RWPE2 (cell line): Measurements from ENCODE around the gene LENEP.
A peak's percentile ranks its signal among the peaks of the same experiment; 100 is the strongest.

ENCODE experiments used
- ATAC-seq: fragments of 200-7000 bp; cut with Tn5 transposase; 3 replicates; pipeline ENCODE4 v1.9.1; 2021; ENCODE audit warnings: low read depth
- DNase-seq: peaks from one replicate; pipeline ENCODE4 v3.0.0-alpha.2; 2020; ENCODE audit warnings: low spot score
- H3K27ac ChIP-seq: fragments of 450-650 bp; 2 replicates; pipeline ENCODE4 v1.5.1; 2017; ENCODE audit warnings: mild to moderate bottlenecking; ENCODE audit not compliant: poor library complexity, severe bottlenecking
- H3K27me3 ChIP-seq: fragments of 250-450 bp; sonication (Bioruptor Pico); 2 replicates; pipeline ENCODE4 v1.5.1; 2021; ENCODE audit warnings: mild to moderate bottlenecking, moderate library complexity; ENCODE audit not compliant: insufficient read depth, poor library complexity, severe bottlenecking
- H3K36me3 ChIP-seq: fragments of 250-450 bp; sonication (Bioruptor Pico); 2 replicates; pipeline ENCODE4 v1.5.1; 2020; ENCODE audit warnings: low read depth, mild to moderate bottlenecking, moderate library complexity
- H3K4me1 ChIP-seq: fragments of 250-450 bp; sonication (Bioruptor Pico); 2 replicates; pipeline ENCODE4 v1.5.1; 2021; ENCODE audit warnings: mild to moderate bottlenecking, moderate library complexity; ENCODE audit not compliant: insufficient read depth, poor library complexity, severe bottlenecking
- H3K4me3 ChIP-seq: fragments of 250-450 bp; sonication (Bioruptor Pico); 2 replicates; pipeline ENCODE4 v1.5.1; 2021; ENCODE audit warnings: mild to moderate bottlenecking, moderate library complexity; ENCODE audit not compliant: severe bottlenecking
- H3K9me3 ChIP-seq: fragments of 250-450 bp; sonication (Bioruptor Pico); 2 replicates; pipeline ENCODE4 v1.5.1; 2021; ENCODE audit warnings: mild to moderate bottlenecking, moderate library complexity; ENCODE audit not compliant: severe bottlenecking
- CTCF ChIP-seq: fragments of 450-650 bp; IDR thresholded peaks from one replicate; pipeline ENCODE4 v1.5.1; 2017; ENCODE audit warnings: mild to moderate bottlenecking, moderate library complexity; ENCODE audit not compliant: poor library complexity, severe bottlenecking

LENEP gene

GRCh38 chr1:155023627-155024026 lies 30.2 kb downstream of the LENEP start:
- peak; percentile 45 for DNase-seq
- no peak for ATAC-seq
- TF ChIP-seq CTCF = no peak

GRCh38 chr1:155024315-155024714 lies 30.9 kb downstream of the LENEP start:
- peaks cover 21% of the 10 kb centered on the region for H3K4me1 ChIP-seq
- DNase-seq (peak; percentile 42), ATAC-seq (no peak)
- H3K9me3 ChIP-seq = no peaks in the 10 kb centered on the region
- no peak overlapping the region for H3K27ac ChIP-seq
- no peak overlapping the region for H3K4me3 ChIP-seq
- TF ChIP-seq CTCF = no peak
- H3K36me3 ChIP-seq = no peaks in the 10 kb centered on the region
- no peaks in the 10 kb centered on the region for H3K27me3 ChIP-seq

More at GRCh38 chr1:155023627-155024026, 30.2 kb downstream of the LENEP start:
- Histone ChIP-seq H3K4me3 (no peak overlapping the region), H3K36me3 (peaks cover 5% of the 10 kb centered on the region; the same call in 1 of the 2 replicates), H3K27ac (peak overlapping the region; percentile 46), H3K9me3 (no peaks in the 10 kb centered on the region), H3K27me3 (no peaks in the 10 kb centered on the region), H3K4me1 (peaks cover 21% of the 10 kb centered on the region)

- H3K4me3 ChIP-seq = no peak overlapping the region
- H3K4me1 ChIP-seq = peaks cover 21% of the 10 kb centered on the region
- ATAC-seq (no peak), DNase-seq (peak; percentile 56)
- no peak for TF ChIP-seq CTCF
- no peaks in the 10 kb centered on the region for H3K9me3 ChIP-seq
- no peaks in the 10 kb centered on the region for H3K36me3 ChIP-seq
- no peak overlapping the region for H3K27ac ChIP-seq
- no peaks in the 10 kb centered on the region for H3K27me3 ChIP-seq
Measured at GRCh38 chr1:155026154-155026553, 32.8 kb downstream of the LENEP start.

GRCh38 chr1:155026588-155026987 lies 33.2 kb downstream of the LENEP start:
- H3K36me3 ChIP-seq = no peaks in the 10 kb centered on the region
- no peaks in the 10 kb centered on the region for H3K27me3 ChIP-seq
- DNase-seq (peak; percentile 61), ATAC-seq (peak; percentile 64)
- H3K27ac ChIP-seq = no peak overlapping the region
- H3K4me3 ChIP-seq = no peak overlapping the region
- H3K4me1 ChIP-seq = peaks cover 21% of the 10 kb centered on the region
- no peak for TF ChIP-seq CTCF
- H3K9me3 ChIP-seq = no peaks in the 10 kb centered on the region

GRCh38 chr1:155029513-155030242 lies 36.3 kb downstream of the LENEP start:
- 0 out of 3 replicates have a peak, but pooled peaks have one; percentile 7 for ATAC-seq
- H3K27ac ChIP-seq = no peak overlapping the region
- no peaks in the 10 kb centered on the region for H3K36me3 ChIP-seq
- no peaks in the 10 kb centered on the region for H3K27me3 ChIP-seq
- no peak overlapping the region for H3K4me3 ChIP-seq
- no peak for TF ChIP-seq CTCF
- peaks cover 7% of the 10 kb centered on the region for H3K4me1 ChIP-seq
- no peak for DNase-seq
- no peaks in the 10 kb centered on the region for H3K9me3 ChIP-seq
